GM18508 (cell line): ENCODE measurements around the gene MYH6.
"Not testable (repeated sequence)": the region's sequence is repeated elsewhere in the genome, so short reads cannot be mapped to it uniquely, and the experiment has no call there.

Experiments used
- ATAC-seq: cut with Tn5 transposase; IDR thresholded peaks from one replicate; pipeline ENCODE4 v1.9.1; 2021; ENCODE audit warnings: moderate number of reproducible peaks; ENCODE audit not compliant: insufficient read depth, unreplicated experiment

The MYH6 gene

DNA sequence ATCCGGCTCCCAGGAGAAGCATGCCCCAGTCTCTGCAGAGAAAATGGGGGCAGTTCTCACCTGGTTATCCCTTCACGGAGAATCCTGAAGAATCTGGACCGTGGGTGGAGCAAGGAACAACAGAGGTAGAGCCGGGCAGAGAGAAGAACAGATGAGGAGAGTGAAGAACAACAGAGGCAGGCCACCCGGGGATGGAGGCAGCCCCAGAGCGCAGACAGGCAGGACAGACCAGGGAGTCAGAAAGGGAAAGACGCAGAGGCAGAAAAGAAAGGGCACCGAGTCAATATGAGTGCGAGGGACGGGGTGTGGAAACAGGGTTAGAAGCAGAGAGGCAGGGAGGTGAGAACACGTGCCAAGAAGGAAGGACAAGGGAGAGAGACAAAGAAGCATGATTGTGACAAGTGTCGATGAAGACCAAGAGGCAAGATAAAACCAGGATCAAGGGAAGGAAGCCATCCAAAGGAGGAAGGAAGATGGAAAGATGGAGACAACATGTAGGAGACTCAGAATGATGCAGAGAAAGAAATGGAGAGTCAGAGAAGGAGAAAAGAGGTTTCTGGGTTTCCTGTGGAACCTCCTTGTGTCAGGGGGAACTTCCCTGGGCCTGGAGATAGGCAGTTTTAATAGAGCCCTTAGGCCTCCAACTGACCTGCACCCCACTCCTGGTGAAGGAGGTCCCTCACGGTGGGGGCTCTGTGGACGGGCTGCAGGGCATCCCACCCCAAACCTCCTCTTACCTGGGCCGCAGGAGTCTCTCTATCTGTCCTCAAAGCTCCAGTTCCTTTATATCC lies at the start of gene MYH6:
Gene MYH6 (minus strand): TSS at position 758 of the 791 bp plus-strand sequence. CDS start 1,050 bp downstream, outside the sequence.
- no peak for ATAC-seq

DNA sequence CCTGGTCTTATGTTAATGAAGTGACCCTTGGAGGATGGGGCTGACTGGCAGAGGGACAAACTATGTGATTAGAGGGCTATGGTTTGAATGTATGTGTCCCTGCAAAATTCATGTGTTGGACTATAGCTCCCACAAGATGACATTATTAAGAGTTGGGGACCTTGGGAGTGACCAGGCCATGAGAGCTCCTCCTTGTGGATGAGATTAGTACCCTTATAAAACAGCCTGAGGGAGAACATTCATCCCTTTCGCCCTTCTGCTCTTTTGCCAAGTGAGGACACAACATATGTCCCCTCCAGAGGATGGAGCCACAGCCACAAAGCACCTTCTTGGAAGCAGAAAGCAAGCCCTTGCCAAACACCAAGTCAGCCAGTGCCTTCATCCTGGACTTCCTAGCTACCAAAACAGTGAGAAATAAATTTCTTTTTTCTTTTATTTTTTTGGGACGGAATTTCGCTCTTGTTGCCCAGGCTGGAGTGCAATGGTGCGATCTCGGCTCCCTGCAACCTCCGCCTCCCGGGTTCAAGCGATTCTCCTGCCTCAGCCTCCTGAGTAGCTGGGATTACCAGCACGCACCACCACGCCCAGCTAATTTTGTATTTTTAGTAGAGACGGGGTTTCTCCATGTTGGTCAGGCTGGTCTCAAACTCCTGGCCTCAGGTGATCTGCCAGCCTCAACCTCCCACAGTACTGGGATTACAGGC lies 49.0 kb upstream of the MYH6 start:
- not testable (repeated sequence) for ATAC-seq

DNA sequence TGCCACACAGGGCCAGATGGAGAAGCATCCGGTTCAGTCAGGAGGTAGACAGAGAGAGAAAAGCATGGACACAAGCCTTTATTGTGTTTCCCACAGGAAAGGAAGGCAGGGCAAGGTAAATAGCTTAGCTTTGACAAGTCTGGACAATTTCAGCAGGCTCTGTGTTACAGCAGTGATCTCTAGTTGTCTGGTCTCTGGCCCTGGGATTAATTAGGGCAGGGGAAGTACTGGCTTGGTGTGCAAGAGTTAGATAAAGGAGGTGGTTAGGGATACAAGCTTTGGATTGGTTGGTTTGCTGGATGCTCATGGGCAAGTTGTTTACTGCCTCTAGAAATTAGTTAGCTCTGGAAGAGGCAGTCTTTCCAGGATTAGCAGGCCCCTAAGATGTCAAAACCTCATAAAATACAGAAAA lies 46.4 kb upstream of the MYH6 start:
- no peak for ATAC-seq

DNA sequence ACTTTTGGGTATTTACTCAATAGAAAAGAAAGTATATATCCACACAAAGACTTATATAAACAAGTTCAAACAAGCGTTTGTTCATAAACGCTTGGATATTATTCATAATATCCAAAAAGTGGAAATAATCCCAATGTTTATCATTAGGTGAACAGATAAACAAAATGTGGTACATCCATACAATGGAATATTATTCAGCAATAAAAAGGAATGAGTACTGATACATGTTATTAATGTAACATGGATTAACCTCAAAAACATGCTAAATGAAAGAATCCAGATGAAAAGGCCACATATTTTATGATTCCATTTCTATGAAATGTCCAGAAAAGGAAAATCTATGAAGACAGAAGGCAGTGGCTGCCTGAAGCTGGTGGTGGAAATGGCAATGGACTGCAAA lies 44.2 kb upstream of the MYH6 start:
- no peak for ATAC-seq

DNA sequence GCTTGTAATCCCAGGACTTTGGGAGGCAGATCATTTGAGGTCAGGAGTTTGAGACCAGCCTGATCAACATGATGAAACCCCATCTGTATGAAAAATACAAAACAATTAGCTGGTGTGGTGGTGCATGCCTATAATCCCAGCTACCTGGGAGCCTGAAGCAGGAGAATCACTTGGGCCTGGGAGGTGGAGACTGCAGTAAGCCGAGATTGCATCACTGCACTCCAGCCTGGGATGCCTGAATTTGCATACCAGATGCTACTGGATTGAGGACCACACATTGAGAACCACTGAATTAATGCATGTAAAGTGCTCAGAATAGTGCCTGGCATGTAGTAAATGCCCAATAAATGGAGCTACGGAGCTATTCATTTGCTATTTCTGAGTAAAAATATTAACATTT lies 42.3 kb upstream of the MYH6 start:
- no peak for ATAC-seq

GRCh38 chr14:23449314-23449713 lies 41.2 kb upstream of the MYH6 start:
- ATAC-seq, result no peak

DNA sequence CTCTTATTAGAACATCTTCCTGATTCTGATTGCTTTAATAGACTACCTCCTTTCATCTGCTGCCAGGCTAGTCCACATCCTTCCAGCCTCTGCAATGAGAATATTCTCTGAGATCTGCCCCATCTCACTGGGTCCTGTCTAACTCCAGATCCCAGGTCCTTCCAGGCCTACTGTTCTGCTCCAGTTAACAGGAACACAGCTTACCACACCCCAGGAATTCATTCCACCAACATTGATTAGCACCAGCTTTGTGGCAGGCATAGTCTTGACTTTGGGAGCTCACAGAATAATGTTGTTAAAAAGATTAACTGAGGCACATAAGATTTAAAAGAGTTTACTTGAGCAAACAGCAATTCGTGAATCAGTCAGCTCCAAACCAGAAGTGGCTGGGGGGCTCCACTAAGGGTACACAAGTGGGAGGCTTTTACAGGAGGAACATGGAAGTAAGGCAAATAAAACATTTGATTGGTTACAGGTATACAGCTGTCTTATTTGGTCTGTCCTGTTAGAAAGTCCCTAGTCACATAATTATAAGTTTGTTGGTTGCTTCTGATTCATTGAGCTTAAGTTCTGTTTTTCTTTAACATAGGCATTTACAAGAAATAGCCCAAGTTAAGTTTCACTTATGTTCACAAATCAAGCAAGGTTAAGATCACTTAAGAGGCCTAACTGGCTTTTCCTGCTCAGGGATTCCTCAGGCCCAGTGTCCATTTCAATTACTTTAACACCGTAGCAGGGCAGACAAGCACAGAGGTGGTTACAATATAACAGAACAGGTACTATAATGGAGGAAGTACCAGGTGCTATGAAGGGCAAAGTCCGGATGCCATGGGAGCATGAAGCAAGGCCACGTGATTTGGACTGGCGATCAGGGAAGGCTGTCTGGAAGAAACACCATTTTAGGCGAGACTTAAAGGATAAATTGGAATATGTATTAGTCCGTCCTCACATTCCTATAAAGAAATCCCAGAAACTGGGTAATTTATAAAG lies 39.6 kb upstream of the MYH6 start:
- ATAC-seq, result no peak

GRCh38 chr14:23446291-23446851 lies 38.3 kb upstream of the MYH6 start:
- ATAC-seq, result no peak

GRCh38 chr14:23445773-23446172 lies 37.7 kb upstream of the MYH6 start:
- ATAC-seq, result no peak

DNA sequence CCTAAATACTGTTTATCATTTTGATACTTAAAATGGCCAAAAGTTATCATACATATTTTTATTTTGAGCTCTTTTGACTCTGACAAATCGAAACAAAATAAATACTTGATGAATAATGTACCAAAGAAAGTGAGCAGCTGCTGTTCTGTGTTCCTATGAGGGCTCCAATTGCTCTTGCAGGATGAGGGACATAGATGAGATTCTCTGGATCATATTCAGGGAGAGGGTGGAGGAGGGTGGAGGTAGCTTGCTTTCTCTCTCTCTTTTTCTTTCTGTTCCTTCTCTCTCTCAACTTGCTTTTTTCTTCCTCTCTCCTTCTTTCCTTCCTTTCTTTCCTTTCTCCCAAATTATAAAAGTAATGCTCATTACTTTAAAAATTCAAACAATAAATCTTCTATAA lies 36.2 kb upstream of the MYH6 start:
- ATAC-seq, result no peak

DNA sequence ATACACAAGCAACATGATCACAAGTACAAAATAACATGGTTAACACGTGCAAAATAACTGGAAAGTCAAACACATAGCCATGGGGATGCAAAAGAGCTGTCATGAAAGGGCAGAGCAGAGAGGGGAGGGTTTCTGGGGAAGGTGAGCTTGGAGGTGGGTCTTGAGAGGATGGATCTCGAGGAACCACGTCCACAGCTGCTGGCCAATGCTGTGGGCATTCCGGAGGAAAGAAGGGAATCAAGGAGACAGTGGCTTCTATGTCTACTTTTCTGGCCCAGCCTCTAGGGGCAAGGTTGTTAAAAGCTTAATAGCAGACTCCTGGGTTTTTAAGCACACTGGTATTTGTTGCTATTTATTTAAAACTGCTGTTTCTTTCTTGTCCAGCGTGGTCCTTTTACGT lies 35.8 kb upstream of the MYH6 start:
- no peak for ATAC-seq

DNA sequence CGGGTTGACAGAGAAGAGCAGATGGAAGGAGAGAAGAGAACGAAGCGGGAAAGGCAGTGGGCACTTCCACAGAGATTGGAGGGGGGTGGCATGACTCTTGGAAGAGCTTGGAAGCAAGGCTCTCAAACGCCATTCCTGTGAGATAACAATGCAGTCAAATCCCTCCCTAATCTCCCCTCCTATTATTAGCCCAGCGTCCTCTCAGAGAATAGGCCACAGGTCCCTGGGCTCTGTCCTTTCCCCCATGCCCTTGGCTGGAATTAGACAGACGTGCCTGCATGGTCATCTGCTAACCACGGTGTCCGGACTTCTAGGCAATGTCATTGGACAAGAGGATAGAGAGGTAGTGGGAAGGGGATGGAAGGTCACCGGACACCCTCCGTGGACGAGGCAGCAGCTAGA lies 35.3 kb upstream of the MYH6 start:
- no peak for ATAC-seq

GRCh38 chr14:23442721-23443356 lies 34.8 kb upstream of the MYH6 start:
- ATAC-seq, result no peak

- ATAC-seq, result no peak
Observed at GRCh38 chr14:23441076-23441475, 33.0 kb upstream of the MYH6 start.

DNA sequence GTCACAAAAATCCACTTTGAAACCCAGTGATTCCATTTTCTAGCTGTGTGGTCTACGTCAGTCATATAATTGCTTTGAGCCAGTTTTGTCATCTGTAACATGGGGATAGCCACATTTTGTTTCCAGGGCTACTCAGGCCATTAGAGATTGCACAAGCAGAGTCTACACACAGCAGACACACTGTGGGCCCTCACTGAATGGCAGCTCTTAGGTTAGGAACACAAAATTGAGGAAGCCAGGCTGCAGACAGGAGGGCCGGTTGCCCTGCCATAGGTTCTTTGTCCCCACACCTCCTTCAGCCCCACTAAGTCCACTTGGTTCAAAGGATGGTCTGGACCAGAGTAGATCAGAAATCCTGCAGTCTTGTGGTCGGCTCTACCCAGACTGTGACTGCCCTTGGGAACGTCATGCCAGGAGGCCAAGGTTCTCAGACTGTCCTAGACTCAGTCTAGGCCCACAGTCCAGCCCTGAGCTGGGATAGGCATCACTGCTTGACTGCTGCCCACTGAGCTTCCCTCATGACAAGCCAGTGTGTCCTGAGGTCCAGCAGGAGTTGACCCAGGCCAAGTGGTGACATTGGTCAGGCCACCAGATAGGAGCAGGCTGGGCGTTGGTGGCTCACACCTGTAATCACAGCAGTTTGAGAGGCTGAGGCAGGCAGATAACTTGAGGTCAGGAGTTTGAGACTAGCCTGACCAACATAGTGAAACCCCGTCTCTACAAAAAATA lies 31.2 kb upstream of the MYH6 start:
- no peak for ATAC-seq

- ATAC-seq, result no peak
Observed at GRCh38 chr14:23438101-23438971, 30.3 kb upstream of the MYH6 start.

GRCh38 chr14:23437133-23438100 lies 29.3 kb upstream of the MYH6 start:
- ATAC-seq, result no peak
